HEK293 (cell line): ENCODE results near the gene SLC35E4.

Source experiments
- CTCF ChIA-PET: fragments of 350-600 bp; formaldehyde crosslinking; extraction: SDS; loops from one replicate; lab custom pipeline; 2021; ENCODE audit warnings: antibody characterized with exemption; lab: Yijun Ruan, JAX
- POLR2A ChIA-PET: fragments of 300-600 bp; formaldehyde crosslinking; extraction: SDS; loops from one replicate; lab custom pipeline; 2020; ENCODE audit warnings: antibody characterized with exemption, inconsistent platforms; lab: Yijun Ruan, JAX
- H3K27ac ChIP-seq: fragments of 200-500 bp; sonication (Bioruptor generic); 2 replicates; pipeline ENCODE4 v1.5.1; 2014; ENCODE audit warnings: low read depth, low read length, control low read depth, inconsistent platforms; ENCODE audit errors: extremely low read depth
- H3K36me3 ChIP-seq, 2 experiments: fragments of 200-500 bp in 1 of 2; sonication (Bioruptor generic) in 1 of 2; 1 replicate in 1 of 2; 2 replicates in 1 of 2; pipeline ENCODE4 v1.5.1; 2014 to 2017; ENCODE audit warnings: inconsistent platforms in 2 of 2, low read length in 2 of 2; ENCODE audit not compliant: control insufficient read depth in 2 of 2, insufficient read depth in 1 of 2
- H3K4me1 ChIP-seq: fragments of 200-500 bp; sonication (Bioruptor generic); 2 replicates; pipeline ENCODE4 v1.5.1; 2014; ENCODE audit warnings: mild to moderate bottlenecking, low read length, inconsistent platforms; ENCODE audit not compliant: control insufficient read depth, insufficient read depth
- H3K4me3 ChIP-seq: 2 replicates; pipeline ENCODE4 v1.5.1; 2011; ENCODE audit warnings: low read depth, mild to moderate bottlenecking, control low read depth, low read length, moderate library complexity
- H3K9me3 ChIP-seq: fragments of 200-500 bp; sonication (Bioruptor generic); 2 replicates; pipeline ENCODE4 v1.5.1; 2014; ENCODE audit warnings: low read depth, low read length, inconsistent platforms; ENCODE audit not compliant: control insufficient read depth, insufficient read depth
- AEBP2 ChIP-seq: fragments of 450-650 bp; formaldehyde crosslinking; IDR thresholded peaks from 2 replicates; pipeline ENCODE4 v1.5.1; 2016; ENCODE audit warnings: missing biosample characterization, missing genetic modification characterization, borderline replicate concordance
- BCL11A ChIP-seq: fragments of 450-650 bp; formaldehyde crosslinking; IDR thresholded peaks from 2 replicates; pipeline ENCODE4 v1.5.1; 2016; ENCODE audit warnings: low read depth, missing biosample characterization, missing genetic modification characterization
- GLI4 ChIP-seq: fragments of 450-650 bp; formaldehyde crosslinking; IDR thresholded peaks from 2 replicates; pipeline ENCODE4 v1.5.1; 2016; ENCODE audit warnings: missing biosample characterization, missing genetic modification characterization
- SP2 ChIP-seq: fragments of 450-650 bp; formaldehyde crosslinking; IDR thresholded peaks from 2 replicates; pipeline ENCODE4 v1.5.1; 2016; ENCODE audit warnings: missing biosample characterization, missing genetic modification characterization
- TRIM28 ChIP-seq: IDR thresholded peaks from 2 replicates; pipeline ENCODE4 v1.6.1; 2011; ENCODE audit warnings: low read length, control low read depth, borderline replicate concordance
- ZBTB17 ChIP-seq: fragments of 450-650 bp; formaldehyde crosslinking; IDR thresholded peaks from 2 replicates; pipeline ENCODE4 v1.5.1; 2016; ENCODE audit warnings: missing biosample characterization, missing genetic modification characterization
- ZBTB20 ChIP-seq: fragments of 450-650 bp; formaldehyde crosslinking; IDR thresholded peaks from 2 replicates; pipeline ENCODE4 v1.5.1; 2016; ENCODE audit warnings: missing biosample characterization, missing genetic modification characterization
- ZIC2 ChIP-seq: fragments of 450-650 bp; formaldehyde crosslinking; IDR thresholded peaks from 2 replicates; pipeline ENCODE4 v1.5.1; 2016; ENCODE audit warnings: missing biosample characterization, missing genetic modification characterization
- ZNF18 ChIP-seq: fragments of 450-650 bp; formaldehyde crosslinking; IDR thresholded peaks from 2 replicates; pipeline ENCODE4 v1.5.1; 2016; ENCODE audit warnings: missing biosample characterization, missing genetic modification characterization
- ZNF214 ChIP-seq: fragments of 450-650 bp; formaldehyde crosslinking; IDR thresholded peaks from 2 replicates; pipeline ENCODE4 v1.5.1; 2017; ENCODE audit warnings: missing biosample characterization, mild to moderate bottlenecking, missing genetic modification characterization, borderline replicate concordance
- ZNF274 ChIP-seq, 2 experiments: fragments of 200-500 bp in 1 of 2; fragments of 450-650 bp in 1 of 2; sonication (Bioruptor generic) in 1 of 2; formaldehyde crosslinking in 1 of 2; IDR thresholded peaks; 2 replicates each; pipeline versions ENCODE4 v1.5.1 to v1.6.1; 2014 to 2016; ENCODE audit warnings: borderline replicate concordance in 1 of 2, inconsistent platforms in 1 of 2, low read length in 1 of 2, missing biosample characterization in 1 of 2, missing genetic modification characterization in 1 of 2
- ZNF335 ChIP-seq: fragments of 450-650 bp; formaldehyde crosslinking; conservative IDR thresholded peaks from 2 replicates; pipeline ENCODE4 v1.5.1; 2016; ENCODE audit warnings: missing biosample characterization, missing genetic modification characterization
- ZNF555 ChIP-seq: fragments of 450-650 bp; formaldehyde crosslinking; conservative IDR thresholded peaks from 2 replicates; pipeline ENCODE4 v1.5.1; 2017; ENCODE audit warnings: missing biosample characterization, mild to moderate bottlenecking, missing genetic modification characterization, inconsistent platforms
- ZNF658 ChIP-seq: fragments of 450-650 bp; formaldehyde crosslinking; IDR thresholded peaks from 2 replicates; pipeline ENCODE4; 2016; ENCODE audit warnings: missing biosample characterization, missing genetic modification characterization
- ZNF701 ChIP-seq: fragments of 450-650 bp; formaldehyde crosslinking; IDR thresholded peaks from 2 replicates; pipeline ENCODE4 v1.5.1; 2016; ENCODE audit warnings: missing biosample characterization, missing genetic modification characterization
- ZSCAN5A ChIP-seq: fragments of 450-650 bp; formaldehyde crosslinking; IDR thresholded peaks from 2 replicates; pipeline ENCODE4 v1.5.1; 2016; ENCODE audit warnings: missing biosample characterization, missing genetic modification characterization

SLC35E4 gene

GRCh38 chr22:30606455-30607299 is 28.9 kb upstream of the SLC35E4 start, which contains the start of gene TCN2:
Gene TCN2 (plus strand): TSS chr22:30607174. CDS start chr22:30607332, 158 bp downstream.
- Histone ChIP-seq H3K9me3 (no peaks in the 10 kb centered on the region), H3K4me3 (peak within 1 kb of the TSS; percentile 21), H3K27ac (no peak within 1 kb of the TSS; the same call in 1 of the 2 replicates), H3K4me1 (no peaks in the 10 kb centered on the region), H3K36me3 (no peaks in the 10 kb centered on the region)
- POLR2A ChIA-PET = interaction anchor here (0.6 to 1.1 kb wide), 3 partner anchors 13 to 330 kb away, joined by 3 to 6 read pairs (median 6); no protein-coding TSS in a partner anchor
- no peak for TF ChIP-seq ZNF701 (tag by site-specific recombination)
- no peak for TF ChIP-seq ZNF214 (tag by site-specific recombination)
- TF ChIP-seq ZNF18 (tag by site-specific recombination) = no peak
- TF ChIP-seq SP2 (tag by site-specific recombination) = peak; percentile 21; the same call in 1 of the 2 replicates
- TF ChIP-seq ZBTB20 (tag by site-specific recombination) = peak; percentile 48
- TF ChIP-seq ZNF658 (tag by site-specific recombination) = no peak
- TF ChIP-seq ZNF555 (tag by site-specific recombination) = no peak
- peak; percentile 23; the same call in 1 of the 2 replicates for TF ChIP-seq ZBTB17 (tag by site-specific recombination)
- TF ChIP-seq GLI4 (tag by site-specific recombination) = no peak
- TF ChIP-seq BCL11A (tag by site-specific recombination) = no peak
- peak; percentile 81; the same call in 1 of the 2 replicates for TF ChIP-seq TRIM28
- peak; percentile 72 for TF ChIP-seq ZNF335
- no peak for TF ChIP-seq AEBP2 (tag by site-specific recombination)
- TF ChIP-seq ZSCAN5A (tag by site-specific recombination) = no peak
- CTCF ChIA-PET = interaction anchor here (0.6 to 2.2 kb wide), 13 partner anchors 9 to 725 kb away, joined by 3 to 10 read pairs (median 4); partner anchors contain the start of gene PES1

- TF ChIP-seq ZIC2 (tag by site-specific recombination) = peak; percentile 75
- TF ChIP-seq ZNF335 = peak; percentile 56
- no peak for TF ChIP-seq ZNF274 (IDR thresholded peaks at IDR 0.05; ENCODE audit: low read length)
- TF ChIP-seq ZNF274 (tag by site-specific recombination; IDR thresholded peaks at IDR 0.05; ENCODE audit: borderline replicate concordance) = no peak
- Histone ChIP-seq H3K27ac (no peak overlapping the region), H3K36me3 (no peaks in the 10 kb centered on the region), H3K9me3 (no peaks in the 10 kb centered on the region), H3K4me3 (peak overlapping the region; percentile 21), H3K4me1 (no peaks in the 10 kb centered on the region)
- ChIA-PET POLR2A (interaction anchor here (0.6 to 1.0 kb wide), 3 partner anchors 29 to 329 kb away, joined by 3 to 6 read pairs (median 3); partner anchors contain the start of gene SLC35E4), CTCF (interaction anchor here (0.6 to 2.2 kb wide), 4 partner anchors 27 to 220 kb away, joined by 3 to 10 read pairs (median 5); partner anchors contain the start of gene RNF215)
Observed at GRCh38 chr22:30607300-30607930, 28.2 kb upstream of the SLC35E4 start.
